ENCODE data around the gene GOLM1. TPM values are rescaled to one million over a fixed set of nuclear protein-coding genes. Genes with fewer than 3 reads are reported as not detected.

The GOLM1 gene
- total RNA-seq, 2 experiments from 2014 or later: 2.7 TPM

DNA sequence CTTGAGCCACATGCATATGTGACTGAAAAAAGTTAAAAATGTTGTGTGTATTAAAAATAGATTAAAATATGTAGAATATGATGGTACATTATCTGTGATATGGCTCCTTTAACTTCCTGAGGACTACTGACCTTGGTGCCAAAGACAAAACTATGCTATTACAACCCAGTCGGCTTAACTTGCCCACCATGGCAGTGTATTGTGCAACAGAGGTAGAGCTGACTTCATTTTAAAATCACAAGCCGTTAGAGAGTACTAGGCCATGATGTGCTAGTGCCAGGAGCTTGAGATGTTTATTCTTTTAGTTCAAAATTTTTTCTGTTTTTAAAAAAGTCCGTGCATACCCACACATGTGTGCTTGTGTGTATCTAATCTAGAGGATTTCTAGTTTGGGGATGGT is 112.1 kb downstream of the GOLM1 start:
- H3K9me3 Mint-ChIP-seq: no peaks in the 10 kb centered on the region
- no peaks in the 10 kb centered on the region for H3K27me3 Mint-ChIP-seq
- H3K4me3 Mint-ChIP-seq: no peak overlapping the region
- DNase-seq: no peak
- H3K4me1 Mint-ChIP-seq (ENCODE audit: low read depth): no peaks in the 10 kb centered on the region
- ATAC-seq: no peak
- TF ChIP-seq, protein P1, sequence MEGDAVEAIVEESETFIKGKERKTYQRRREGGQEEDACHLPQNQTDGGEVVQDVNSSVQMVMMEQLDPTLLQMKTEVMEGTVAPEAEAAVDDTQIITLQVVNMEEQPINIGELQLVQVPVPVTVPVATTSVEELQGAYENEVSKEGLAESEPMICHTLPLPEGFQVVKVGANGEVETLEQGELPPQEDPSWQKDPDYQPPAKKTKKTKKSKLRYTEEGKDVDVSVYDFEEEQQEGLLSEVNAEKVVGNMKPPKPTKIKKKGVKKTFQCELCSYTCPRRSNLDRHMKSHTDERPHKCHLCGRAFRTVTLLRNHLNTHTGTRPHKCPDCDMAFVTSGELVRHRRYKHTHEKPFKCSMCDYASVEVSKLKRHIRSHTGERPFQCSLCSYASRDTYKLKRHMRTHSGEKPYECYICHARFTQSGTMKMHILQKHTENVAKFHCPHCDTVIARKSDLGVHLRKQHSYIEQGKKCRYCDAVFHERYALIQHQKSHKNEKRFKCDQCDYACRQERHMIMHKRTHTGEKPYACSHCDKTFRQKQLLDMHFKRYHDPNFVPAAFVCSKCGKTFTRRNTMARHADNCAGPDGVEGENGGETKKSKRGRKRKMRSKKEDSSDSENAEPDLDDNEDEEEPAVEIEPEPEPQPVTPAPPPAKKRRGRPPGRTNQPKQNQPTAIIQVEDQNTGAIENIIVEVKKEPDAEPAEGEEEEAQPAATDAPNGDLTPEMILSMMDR (IDR thresholded peaks at IDR 0.05): no peak
- POLR2A ChIA-PET: interaction anchor here (1.2 kb wide), 1 partner anchor 129 kb away, joined by 3 read pairs; no protein-coding TSS in a partner anchor
- no peak overlapping the region for H3K27ac Mint-ChIP-seq
- CTCF ChIA-PET: no interaction called here
- H3K36me3 Mint-ChIP-seq (ENCODE audit: low read depth): peaks cover 60% of the 10 kb centered on the region
- intact Hi-C loops (cut with micrococcal nuclease): loop anchor here (10.0 kb wide), 1 partner anchor 58 kb away; no protein-coding TSS in a partner anchor

DNA sequence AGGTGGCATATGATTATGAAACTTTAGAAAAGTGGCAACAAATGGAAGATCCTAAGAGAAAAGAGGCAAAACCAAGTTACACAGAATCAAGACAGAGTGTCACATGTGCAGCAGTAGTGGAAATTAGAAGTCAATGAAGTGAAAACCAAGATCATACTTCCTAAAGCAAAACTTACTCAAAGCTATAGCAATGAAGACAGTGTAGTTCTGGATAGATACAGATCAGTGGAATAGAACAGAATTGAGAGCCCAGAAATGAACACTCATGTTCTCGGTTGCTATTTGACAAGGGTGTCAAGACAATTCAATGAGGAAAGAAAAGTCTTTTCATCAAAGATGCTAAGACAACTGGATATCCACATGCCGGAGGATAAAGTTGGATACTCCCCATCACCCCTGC is 114.9 kb downstream of the GOLM1 start:
- H3K27ac Mint-ChIP-seq: no peak overlapping the region
- CTCF ChIA-PET: interaction anchor here (0.9 kb wide), 1 partner anchor 28 kb away, joined by 5 read pairs; no protein-coding TSS in a partner anchor
- no peaks in the 10 kb centered on the region for H3K4me1 Mint-ChIP-seq (ENCODE audit: low read depth)
- no peaks in the 10 kb centered on the region for H3K9me3 Mint-ChIP-seq
- intact Hi-C loops (cut with micrococcal nuclease): loop anchor here (10.0 kb wide), 1 partner anchor 60 kb away; no protein-coding TSS in a partner anchor
- ATAC-seq (no peak), DNase-seq (no peak)
- TF ChIP-seq, protein P1 (IDR thresholded peaks at IDR 0.05): no peak
- no peak overlapping the region for H3K4me3 Mint-ChIP-seq
- POLR2A ChIA-PET: no interaction called here
- H3K27me3 Mint-ChIP-seq: no peaks in the 10 kb centered on the region
- H3K36me3 Mint-ChIP-seq (ENCODE audit: low read depth): peaks cover 59% of the 10 kb centered on the region

- H3K27me3 Mint-ChIP-seq: no peaks in the 10 kb centered on the region
- no peak overlapping the region for H3K27ac Mint-ChIP-seq
- intact Hi-C loops (cut with micrococcal nuclease): loop anchor here (10.0 kb wide), 1 partner anchor 63 kb away; no protein-coding TSS in a partner anchor
- no peak for DNase-seq
- no peak overlapping the region for H3K4me3 Mint-ChIP-seq
- TF ChIP-seq, protein P1 (IDR thresholded peaks at IDR 0.05): no peak
- H3K36me3 Mint-ChIP-seq (ENCODE audit: low read depth): peaks cover 67% of the 10 kb centered on the region
- no peaks in the 10 kb centered on the region for H3K4me1 Mint-ChIP-seq (ENCODE audit: low read depth)
- POLR2A ChIA-PET: no interaction called here
- no peak for ATAC-seq
- CTCF ChIA-PET: interaction anchor here (1.0 kb wide), 1 partner anchor 371 kb away, joined by 3 read pairs; no protein-coding TSS in a partner anchor
- H3K9me3 Mint-ChIP-seq: no peaks in the 10 kb centered on the region
These were observed 118.0 kb downstream of the GOLM1 start for GRCh38 chr9:85981369-85981768.

- ChIA-PET CTCF (no interaction called here), POLR2A (no interaction called here)
- intact Hi-C loops (cut with micrococcal nuclease): no loop called here
- Mint-ChIP-seq H3K27ac (no peak overlapping the region), H3K4me3 (no peak overlapping the region), H3K9me3 (no peaks in the 10 kb centered on the region), H3K36me3 (ENCODE audit: low read depth) (peaks cover 53% of the 10 kb centered on the region), H3K27me3 (no peaks in the 10 kb centered on the region), H3K4me1 (ENCODE audit: low read depth) (no peaks in the 10 kb centered on the region)
- no peak for ATAC-seq
- TF ChIP-seq, protein P1 (IDR thresholded peaks at IDR 0.05): no peak
- no peak for DNase-seq
These were observed 120.9 kb downstream of the GOLM1 start for GRCh38 chr9:85978496-85978895.

Other genes starting within 250 kb of the GOLM1 start
- gene NAA35, start 158.4 kb downstream of the GOLM1 start, total RNA-seq: 10 to 100 TPM; 25.5 to 26.3 TPM
- under 1 TPM; 0.16 to 0.40 TPM for gene C9orf153, start 160.1 kb upstream of the GOLM1 start, total RNA-seq
- 10 to 100 TPM; 33.3 to 35.0 TPM for gene ISCA1, start 183.0 kb upstream of the GOLM1 start, total RNA-seq